ENCODE measurements around the gene SYT7.

SYT7 gene

DNA sequence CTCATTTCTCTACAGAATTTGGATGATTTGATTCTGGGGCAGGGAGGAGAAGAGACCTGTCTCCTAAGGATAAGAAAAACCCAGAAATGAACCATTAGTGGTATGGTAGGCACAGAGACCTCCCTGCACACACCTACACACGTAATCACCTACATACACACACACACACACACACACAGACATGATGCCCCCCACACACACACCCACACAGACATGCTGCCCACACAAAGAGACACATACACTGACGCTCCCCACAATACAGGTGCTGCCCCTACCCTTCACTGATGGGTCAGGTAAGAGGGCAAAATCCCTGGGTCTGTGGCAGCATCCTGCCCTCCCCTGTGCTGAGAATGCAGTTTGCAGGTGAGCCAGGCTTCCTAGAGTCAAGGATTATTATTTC lies 1.1 kb upstream of the SYT7 start:
- no peak for DNase-seq (ENCODE audit: low read depth)

DNA sequence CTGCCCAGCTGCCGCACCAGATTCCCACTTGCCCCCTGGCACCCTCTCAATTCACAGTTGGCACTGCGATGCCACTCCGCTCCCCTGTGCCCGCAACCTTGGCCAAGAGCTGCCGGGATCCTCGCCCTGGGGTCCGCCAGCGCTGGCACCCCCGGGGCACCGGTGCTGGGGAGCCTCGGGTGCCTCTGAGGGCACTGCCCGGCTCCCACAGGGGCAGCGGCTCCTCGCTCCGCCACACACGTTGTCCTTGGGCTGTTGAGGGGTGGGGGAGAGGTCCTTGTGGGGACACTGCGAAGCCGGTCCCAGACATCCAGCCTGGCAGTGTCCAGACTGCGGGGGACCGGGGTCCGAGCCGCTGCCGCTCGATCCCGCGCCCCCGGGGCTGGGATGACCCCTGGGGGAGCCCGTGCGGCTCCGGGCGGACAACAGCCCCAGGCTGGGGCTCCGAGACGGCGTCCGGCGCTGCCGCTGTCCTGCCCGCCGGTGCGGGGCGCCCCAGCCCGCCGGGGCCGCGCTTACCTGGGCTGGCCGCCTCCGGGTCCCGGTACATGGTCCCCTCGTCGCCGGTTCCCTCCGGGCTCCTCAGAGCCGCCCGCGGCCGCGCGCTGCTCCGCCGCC lies 496 bp downstream of the SYT7 start:
- no peak for DNase-seq (ENCODE audit: low read depth)

DNA sequence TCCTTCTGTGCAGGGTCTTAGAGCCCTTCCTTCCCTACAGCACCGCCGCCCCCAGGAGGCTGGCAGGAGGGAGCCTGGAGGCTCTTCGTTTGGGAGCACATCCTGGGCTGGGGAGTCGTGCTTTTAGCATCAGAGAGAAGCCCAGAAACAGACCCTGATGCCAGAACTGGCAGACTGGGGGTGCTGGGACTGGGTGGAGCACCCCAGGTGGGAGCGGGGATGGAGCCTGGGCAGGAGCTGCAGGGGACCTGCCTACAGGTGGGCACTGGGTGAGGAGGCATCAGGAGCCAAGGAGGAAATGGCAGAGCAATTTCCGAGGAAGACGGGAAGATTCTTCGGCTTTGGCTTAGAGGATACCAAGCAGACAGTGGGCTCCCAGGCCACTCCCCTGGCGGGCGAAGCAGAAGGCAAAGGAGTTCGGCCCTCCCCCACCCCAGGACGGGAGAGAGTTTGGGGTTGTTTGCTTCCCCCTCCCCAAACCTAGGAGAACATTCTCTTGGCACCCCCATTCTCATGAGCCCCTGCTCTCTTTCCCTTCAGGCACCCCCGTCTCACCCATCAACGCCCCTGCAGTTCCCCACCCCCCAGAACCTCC lies 1.1 kb downstream of the SYT7 start:
- no peak for DNase-seq (ENCODE audit: low read depth)

DNA sequence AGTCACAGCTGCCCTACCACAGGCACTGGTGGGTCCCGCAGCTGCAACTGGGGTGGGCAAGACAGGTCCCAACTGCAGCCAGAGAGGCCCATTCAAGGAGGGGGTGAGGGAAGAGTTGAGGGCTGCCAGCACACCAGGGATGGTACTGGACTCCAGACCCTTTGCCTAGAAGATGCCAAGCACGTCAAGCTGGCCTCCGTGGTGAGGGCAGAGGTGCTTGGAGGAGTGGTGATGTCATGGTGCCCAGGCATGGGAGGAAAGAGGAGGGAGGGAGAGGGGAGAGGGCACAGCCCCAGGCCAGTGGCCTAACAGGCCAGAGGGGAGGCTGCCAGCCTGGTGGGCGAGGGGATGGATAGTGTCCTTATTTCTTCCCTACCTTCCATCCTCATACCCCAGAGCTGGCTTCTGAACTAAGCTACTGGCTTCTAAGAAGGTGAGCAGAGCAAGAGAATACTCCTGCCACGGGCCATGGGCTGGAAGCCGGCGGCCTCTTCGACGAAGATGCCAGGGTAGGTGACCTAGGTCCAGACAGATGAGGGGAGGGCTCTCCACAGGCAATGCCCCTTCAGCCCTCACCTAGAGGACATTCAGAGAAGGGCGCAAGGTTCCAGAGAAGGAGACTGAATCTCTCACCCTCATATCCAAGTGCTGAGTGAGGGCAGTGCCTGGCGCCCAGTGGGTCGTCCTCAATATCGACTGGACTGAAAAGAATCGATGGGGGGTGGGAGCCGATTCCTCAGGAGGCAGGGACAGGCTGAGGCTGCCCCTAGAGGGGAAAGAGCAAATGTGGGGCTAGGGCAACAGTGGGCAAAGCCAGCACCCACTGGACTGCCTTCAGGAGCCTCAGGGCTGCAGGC lies 1.8 kb downstream of the SYT7 start:
- no peak for DNase-seq (ENCODE audit: low read depth)

DNA sequence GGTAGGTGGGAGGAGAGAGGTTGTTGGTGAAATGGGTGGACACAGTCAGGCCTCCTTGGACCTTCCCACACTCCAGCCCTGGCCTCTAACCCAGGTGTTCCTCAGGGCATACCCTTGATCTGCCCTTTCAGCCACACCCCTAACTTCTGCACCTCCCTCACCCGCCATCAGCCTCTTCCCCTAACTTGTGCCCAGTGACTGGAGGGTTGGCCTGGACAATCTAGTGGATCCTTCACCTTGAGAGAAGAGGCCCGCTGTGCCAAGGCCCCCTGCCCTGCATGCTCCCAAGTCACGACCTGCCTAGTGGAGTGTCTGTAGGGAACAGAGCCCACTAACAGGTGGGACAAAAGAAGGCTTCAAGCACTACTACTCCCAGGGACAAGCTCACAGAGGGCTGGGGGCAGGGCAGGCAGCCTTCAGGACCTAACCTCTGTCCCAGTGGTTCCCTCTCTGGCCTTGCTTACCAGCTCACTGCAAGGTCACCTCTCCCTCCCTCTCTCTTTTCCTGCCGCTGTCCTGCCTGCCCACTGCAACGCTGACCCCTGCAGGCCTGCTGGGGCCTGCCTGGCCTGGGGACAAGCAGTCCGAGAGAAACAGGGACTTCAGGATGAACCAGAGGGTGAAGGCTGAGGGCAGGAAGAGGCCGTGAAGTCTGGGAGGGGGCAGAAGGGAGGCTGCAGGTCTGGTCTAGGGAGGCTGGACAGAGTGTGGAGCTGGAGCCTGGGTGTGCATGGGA lies 3.3 kb downstream of the SYT7 start:
- no peak for DNase-seq (ENCODE audit: low read depth)

DNA sequence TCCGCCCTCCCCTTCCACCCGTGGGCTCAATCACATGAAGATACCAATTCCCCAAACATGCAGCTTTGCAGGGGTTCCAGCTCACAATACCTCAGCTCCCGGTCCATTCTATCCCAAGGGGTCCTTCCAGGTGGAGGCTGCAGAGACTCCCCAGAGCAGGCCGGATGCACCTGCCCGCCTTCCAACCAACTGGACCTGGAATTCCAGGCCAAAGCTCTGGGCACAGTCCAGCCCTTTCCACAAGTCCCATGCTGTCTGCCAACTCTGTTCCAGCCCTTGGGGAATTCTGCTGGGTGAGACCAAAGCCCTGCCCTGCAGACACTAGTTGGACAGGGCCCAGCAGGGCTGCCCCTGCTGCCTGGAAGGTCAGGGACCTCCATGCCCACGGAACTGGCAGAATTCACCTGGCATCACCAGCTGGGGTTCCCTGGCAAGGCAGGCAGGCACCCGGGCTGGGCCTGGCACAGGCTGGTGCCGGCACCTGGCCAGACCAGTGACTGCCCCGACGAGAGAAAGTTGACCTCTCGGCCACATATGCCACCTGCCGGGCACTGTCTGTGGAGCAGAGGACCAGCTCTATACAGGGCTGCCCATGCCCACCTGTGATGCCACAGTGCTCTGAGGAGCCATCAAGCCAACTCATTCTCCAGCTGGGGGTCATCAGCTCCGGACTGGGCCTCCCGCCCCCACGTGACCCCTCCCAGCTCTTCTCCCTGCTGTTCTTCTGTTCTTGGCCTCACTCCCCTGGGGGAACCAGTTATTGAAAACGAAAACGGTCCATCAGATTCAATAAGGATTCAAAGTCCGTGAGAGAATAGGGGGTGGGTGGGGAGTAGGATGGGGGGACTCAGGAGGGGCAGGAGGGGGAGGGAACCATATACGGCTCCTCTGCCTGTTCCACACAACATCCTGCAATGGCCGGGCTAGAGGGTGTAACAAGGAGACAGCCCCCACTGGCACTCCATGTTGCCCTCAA lies 4.7 kb downstream of the SYT7 start:
- DNase-seq (ENCODE audit: low read depth) = no peak

DNA sequence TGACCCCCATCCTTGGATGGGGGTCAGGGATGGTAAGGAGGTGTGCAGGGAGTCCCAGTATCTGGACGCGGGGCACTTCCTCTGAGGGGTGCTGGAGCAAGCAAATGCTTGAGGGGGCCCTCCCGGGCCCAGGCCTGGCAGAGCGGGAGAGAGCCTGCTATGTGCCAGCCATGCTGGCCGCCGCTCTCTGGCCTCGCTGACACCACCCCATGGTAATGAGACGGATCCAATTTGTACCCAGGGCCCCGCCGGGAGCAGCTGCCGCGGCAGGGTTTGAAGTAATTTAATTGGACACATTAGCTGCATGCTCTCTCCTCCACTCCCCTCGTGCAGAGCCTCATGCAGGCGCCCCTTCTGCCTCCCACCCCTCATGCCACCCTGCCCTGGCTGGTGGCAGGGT lies 6.3 kb downstream of the SYT7 start:
- no peak for DNase-seq (ENCODE audit: low read depth)

DNA sequence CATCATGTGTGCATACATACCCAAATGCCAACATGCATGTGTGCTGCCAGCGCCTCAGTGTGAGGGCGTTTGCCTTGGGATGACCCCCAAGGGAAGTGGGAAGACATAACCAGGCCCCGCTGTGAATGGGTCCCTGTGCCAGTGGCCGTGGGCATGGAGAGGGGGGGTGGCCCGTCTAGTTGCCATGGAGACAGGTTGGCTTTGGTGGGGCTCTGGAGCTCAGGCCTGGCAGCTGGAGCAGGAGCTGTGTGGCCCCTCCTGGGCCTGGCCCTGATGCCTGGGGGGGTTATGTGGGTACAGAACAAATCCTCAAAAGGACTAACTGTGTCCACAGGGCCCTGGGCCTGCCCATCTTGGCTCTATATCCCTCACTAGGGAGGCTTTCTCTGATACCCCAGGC lies 8.0 kb downstream of the SYT7 start:
- no peak for DNase-seq (ENCODE audit: low read depth)

DNA sequence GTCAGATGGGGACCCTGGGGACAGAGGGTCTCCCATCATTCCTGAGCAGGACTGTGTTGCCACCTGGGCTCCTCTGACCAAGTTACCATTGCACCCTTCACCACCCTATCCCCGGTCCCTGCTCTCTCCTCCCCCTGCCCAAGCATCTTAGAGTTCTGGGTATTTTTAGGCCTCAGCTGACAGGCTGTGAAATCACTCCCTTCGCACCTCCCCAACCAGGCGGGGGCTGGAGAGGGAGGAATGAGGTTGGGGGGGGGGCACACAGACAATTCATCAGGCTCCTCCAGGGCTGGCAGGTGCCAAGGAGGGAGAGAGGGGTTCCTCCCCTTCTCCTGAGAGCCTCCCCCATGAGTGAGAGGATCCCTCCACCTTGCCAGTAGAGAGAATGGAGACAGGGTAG lies 9.0 kb downstream of the SYT7 start:
- DNase-seq (ENCODE audit: low read depth) = no peak

DNA sequence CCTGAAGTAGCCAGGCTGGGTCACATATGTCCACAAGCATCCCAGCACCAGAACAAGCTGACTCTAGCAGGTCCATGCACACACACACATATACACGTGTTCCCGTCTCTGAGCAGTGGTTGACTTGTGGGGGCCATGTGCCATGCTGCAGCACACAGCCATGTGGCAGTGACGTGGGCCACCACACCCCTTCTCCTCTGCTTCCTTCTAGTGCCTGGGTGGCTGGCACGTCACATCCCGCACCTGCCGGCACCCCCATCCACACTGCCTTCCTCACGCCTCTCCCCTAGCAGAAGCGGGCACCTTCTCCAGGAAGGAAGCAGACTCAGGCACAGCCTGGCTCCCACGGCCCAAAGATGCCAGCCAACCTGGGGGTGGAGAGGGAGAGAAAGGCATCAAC lies 9.5 kb downstream of the SYT7 start:
- no peak for DNase-seq (ENCODE audit: low read depth)

DNA sequence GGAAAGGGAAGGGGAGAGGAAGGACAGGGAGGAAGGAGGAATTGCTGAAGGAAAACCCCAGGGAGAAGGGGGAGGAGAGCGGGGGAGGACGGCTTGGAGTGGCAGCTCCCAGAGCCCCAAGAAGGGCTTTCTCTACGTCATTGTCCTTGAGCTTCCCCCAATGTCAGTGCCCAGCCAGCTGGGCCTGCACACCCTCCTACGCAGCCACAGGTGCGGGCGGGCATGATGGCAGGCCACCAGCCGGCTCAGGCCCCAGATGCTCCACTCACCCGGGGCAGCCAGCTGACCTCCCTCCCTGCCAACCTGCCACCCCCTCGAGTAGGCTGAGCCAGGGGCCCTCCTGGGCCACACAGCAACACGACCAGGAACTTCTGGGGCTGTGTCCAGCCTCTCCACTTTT lies 11.2 kb downstream of the SYT7 start:
- DNase-seq (ENCODE audit: low read depth) = no peak

DNA sequence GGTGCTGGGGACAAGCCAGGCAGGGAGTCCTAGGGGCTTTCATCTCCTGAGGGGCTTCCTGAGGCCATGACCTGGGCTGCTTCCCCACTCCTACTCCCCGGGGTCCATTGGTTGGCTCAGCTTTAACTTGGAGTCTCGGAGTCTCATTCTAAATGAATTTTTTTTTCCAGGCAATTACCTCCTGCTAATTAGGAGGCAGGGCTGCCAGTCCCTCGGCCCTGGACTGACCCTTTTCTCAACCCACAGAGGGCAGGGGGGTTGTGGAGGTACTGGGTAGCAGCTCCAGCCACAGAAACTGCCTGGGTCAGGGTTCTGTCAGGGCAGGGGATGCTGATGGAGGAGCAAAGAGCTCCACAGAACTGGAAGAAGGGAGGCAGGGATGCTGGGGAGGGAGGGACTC lies 11.9 kb downstream of the SYT7 start:
- no peak for DNase-seq (ENCODE audit: low read depth)

DNA sequence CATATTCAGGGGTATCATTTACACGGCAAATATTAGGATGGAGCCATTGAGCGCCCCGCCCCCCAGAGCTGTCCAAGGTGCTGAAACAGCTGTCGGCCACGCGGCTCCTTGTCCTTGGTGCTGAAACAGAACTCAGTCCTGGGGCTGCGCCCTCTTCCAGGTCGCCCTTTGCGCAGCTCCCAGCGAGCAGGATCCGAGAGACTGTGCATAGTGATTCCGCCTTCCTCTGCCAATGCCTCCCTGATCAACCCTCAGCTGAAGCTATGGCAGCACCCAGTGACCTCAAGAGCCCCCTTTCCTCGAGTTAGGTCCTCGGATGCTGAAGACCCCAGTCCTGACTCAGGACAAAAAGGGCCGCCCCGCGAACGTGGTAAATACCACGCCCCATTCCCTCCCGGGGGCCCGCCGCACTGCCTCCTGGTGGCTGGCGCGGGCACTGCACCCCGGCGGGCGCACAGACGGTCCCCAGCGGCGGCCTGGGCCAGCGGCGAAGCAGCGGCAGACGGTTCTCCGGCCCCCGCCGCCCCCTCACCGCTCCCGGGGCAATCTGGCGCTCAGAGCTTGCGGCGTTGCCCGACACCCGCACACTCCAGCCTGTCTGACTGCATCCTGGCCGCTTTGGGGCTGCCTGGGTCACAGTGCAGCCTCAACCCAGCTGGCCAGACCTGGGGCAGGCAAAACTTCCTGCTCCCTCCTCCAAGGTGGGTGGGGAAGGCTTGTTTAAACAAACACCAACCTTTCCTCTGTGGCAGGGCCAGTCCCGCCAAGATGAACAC lies 13.4 kb downstream of the SYT7 start:
- DNase-seq (ENCODE audit: low read depth) = no peak

DNA sequence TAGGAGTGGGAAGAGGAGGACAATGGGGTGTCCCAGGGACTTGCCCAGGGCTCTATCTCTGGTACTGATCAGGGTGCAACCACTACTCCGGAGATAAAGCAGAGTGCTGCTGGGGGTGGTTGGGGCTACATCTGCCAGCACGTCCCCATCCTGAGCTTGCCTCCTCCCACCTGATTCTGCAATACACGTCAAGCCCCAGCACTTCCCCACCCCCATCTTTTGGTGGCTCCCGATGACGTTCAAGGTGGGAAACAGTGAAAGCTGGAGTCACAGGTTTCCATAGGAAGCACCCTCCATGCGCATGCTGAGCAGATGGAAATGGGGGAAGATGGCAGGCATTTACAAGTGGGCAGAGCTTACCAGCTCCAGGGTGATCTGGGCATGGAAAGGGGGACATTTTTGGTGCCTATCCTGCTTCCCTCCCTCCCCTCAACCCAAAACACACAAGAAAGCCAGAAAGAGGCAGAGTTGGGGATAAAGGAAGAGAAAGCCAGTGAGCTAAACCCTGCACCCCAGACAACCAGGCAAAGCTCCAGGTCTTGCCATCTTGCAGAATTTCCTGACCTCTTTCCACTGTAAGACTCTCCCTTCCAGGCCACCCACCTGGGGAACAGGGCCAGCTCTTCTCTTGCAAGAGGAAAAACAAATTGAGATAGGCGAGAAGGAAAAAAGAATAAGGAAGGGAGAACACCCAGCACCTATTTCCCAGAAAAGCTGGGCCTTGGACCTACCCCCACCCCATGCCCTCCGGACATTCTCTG lies 15.8 kb downstream of the SYT7 start:
- DNase-seq (ENCODE audit: low read depth) = no peak

DNA sequence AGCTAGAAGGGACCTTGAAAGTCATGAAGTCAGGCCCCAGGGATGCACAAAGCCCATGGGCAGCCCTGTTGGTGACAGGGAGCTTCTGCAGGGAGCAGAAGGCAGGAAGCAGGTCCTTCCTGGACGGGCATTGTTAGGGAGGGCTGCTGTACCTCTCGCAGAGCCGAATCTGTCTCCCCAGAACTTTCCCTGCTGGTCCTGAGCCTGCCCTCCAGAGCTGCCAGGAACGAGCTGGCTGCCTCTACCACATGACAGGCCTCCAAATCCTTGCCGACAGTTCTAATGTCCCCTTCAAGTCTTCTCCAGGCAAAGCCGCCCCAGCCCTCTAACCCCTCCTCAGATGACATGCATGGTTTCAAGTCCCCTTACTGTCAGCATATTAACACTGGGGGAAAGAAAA lies 20.1 kb downstream of the SYT7 start:
- DNase-seq (ENCODE audit: low read depth) = no peak

DNA sequence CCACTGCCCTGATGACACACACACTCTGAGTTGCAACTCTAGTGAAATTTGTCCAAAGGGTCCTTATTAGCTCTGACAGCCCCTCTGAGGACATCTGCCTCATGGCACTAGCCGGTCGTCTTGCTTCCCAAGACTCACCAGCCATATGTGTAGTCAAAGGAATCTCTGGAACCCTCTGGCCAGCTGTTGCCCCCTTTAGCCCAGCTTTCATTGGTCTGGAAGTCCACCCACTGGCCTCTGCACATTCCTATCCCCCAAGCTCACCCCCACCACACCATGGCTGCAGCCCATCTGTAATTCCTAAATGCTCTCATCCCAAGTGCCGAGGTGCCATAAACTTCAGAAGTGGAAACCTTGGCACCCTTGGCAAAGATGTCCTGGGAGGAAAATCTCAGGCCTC lies 24.3 kb downstream of the SYT7 start:
- DNase-seq (ENCODE audit: low read depth) = no peak

DNA sequence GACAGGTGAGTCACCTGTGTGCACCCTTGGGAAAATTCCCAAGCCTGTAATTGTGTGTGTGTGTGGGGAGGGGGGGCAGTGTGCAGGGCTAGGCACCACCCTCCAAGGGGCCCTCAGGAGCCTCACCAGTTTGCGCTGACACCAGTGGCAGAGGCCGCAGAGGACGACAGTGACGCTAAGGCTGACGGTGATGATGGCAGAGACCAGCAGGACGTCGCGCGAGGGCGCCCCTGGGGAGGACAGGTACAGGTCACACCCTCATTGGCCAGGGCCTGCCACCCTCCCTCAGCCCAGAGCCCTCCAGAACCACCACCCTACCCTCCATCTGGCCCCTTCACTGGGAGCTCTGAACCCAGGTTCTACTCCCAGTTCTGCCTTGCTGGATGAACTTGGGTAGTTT lies 24.9 kb downstream of the SYT7 start:
- no peak for DNase-seq (ENCODE audit: low read depth)

DNA sequence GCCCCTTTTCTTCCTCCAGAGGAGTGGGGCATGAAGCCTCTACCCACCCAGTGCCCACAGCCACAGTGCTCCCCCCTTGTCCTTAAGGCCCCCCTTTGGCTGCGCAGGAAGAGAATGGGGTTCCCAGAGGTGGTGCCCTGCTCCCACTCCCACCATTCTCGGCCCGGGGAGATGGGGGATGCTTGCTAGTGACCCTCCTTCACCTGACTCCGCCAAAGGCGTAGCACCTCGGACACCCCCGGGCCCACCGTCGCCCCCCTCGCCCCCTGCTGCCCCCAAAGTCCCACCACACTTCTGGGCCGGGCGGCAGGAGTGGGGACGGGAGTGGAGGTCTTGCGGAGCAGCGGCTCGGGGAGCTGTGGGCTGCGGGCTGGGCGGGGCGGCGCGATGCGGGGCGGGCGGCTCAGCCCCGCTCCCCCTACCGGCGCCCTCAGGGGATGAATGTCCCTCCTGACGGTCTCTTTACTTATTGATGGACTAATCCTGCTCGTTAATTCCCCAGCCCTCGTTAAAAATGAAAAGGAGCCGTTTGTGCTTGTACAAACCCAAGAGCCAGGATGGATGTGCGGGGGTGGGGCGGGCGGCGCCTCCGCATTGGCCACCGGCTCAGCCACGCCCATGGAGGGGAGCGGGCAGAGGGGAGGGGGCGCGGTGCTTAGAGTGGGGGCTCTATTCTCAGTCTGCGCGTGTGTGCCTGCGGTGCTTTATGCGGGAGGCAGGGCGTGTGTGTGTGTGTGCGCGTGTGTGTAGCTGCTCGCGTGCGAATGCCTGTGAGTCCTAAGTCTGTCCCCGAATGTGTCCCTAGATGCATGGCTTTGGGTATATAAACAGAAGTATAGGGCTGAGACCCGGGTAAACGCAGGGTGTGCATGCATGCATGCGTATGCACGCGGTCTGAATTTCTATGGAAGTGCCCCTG lies 25.6 kb downstream of the SYT7 start:
- no peak for DNase-seq (ENCODE audit: low read depth)
